Fibroblast of skin of right biceps (primary cell): ENCODE data around the gene NT5E.
A peak's percentile ranks its signal among the peaks of the same experiment; 100 is the strongest.

ENCODE experiments used
- DNase-seq: peaks from one replicate; pipeline ENCODE4 v3.0.0-alpha.2; 2013

The NT5E gene

DNA sequence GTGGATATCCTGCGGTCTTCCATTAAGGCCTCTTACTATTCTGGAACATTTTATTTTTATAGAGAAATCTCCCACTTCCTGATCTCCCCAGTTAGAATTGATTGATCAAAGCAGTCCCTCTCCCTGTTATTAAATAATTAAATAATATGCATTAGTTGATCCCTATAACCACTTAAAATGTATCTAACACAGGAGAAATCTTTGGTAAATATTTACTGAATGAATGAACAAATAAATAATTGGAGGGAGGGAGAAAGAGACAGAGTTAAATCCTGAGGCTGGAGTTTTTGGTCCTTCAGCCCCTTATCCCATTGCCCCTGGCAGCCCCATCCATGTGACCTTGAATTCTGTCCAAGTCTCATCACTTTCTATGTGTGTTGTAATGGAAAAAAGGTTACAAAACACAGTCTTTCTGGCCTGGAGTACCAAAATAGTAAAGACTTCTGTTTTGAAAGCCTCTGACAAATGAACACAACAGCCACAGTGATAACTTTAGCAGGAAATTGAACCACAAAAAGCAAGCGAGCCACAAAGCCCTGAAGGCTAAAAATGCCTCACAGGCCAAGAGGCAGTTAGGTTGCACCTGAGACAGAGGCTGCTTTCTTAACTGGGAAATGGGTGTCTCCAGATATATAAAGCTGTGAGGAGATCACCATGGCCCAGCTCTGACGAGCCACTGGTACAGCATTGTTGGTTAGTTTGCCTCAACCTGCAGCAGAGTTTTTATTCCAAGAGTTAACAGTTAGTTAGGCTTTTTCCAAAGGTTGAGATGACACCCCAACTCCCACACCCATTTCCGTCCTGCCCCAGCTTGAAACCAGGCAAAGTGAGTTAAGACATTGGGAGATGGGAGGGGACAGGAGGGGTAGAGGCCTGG lies 11.3 kb downstream of the NT5E start:
- DNase-seq: peak; percentile 61

- no peak for DNase-seq
Measured at GRCh38 chr6:85461798-85462170, 11.9 kb downstream of the NT5E start.

DNA sequence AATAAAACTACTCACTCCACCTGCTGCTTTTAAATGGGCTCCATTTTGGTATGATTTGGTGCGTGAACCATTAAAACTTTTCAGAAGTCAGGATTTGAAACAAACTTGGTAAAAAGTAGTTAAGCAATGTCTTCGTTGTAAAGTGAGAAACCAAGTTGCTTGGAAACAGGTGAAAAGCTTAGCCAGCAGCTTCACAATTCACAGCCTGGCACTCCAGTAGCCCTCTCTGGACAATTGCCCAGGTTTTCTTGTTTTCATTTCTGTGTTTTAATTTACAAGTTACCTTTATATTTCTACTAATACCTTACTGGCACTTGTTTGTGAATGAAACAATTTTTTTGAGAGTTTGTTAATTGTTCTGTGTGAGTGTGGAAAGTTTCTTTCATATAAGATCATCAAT lies 12.8 kb downstream of the NT5E start:
- DNase-seq: no peak

DNA sequence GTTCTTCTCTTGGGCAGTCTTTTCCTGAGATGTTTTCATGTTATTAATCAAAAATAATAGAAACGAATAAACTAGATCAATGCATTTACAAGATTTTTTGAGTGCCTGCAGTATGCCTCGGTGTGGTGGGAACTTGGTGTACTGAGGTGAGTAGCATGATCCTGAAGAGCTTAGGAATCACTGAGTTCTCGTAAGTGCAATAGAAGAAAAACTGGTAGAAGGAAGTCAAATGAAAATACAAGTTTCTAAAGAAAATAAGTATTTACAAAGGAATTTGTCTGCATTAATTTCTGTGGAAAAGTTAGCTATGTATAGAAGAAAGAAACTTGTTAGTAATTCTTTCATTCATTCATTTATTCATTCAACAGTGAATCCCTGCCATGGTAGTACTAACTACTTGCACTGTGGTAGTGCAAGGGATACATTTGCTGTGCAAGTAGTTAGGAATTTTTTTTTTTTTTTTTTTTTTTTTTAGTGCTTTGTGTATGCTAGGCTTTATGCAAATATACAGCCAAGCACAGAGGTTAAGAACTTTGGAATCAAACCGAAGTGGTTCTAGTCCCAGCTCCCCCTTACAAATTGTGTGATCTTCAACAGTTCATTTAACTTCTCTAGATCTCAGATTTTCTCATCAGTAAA lies 13.9 kb downstream of the NT5E start:
- DNase-seq: no peak

GRCh38 chr6:85464260-85464644 lies 14.4 kb downstream of the NT5E start:
- peak; percentile 99 for DNase-seq

GRCh38 chr6:85464722-85465150 lies 14.9 kb downstream of the NT5E start:
- DNase-seq: peak; percentile 97

- no peak for DNase-seq
Measured at GRCh38 chr6:85465762-85466161, 15.9 kb downstream of the NT5E start.

GRCh38 chr6:85468326-85468725 lies 18.4 kb downstream of the NT5E start:
- DNase-seq: no peak

DNA sequence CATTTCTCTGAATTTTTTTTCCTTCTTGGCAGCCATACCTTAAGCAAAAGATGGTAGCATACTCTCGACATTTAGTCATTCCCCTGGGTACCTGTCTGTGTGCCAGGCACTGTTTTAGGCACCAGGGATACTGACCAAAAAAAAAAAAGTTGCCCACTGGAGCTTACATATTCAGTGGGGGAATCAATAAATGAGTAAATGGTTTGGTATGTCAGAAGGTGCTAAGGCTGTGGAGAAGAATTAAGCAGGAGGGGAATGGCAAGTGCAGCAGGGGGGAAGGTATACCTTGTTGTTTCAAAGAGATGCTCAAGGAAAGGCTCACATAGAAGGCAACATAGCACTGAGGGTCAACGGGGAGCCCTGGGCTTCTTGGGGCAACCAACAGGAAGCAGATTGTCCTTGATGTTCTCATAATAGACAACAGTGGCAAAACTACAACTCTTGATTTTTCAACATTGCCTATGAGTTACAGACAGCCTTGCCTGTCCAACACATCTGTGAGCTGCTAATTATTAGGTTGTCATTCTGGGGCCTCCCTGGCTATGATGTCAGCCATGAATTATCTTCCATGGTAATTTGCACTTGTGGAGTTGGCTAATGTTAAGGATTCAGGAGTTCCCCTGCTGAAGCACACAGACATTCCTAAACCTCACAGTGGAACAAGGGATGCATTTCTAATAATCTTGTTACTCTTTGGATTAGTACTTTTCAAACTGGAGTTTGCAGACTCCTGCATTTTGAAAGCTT lies 19.6 kb downstream of the NT5E start:
- peak; percentile 56 for DNase-seq

DNA sequence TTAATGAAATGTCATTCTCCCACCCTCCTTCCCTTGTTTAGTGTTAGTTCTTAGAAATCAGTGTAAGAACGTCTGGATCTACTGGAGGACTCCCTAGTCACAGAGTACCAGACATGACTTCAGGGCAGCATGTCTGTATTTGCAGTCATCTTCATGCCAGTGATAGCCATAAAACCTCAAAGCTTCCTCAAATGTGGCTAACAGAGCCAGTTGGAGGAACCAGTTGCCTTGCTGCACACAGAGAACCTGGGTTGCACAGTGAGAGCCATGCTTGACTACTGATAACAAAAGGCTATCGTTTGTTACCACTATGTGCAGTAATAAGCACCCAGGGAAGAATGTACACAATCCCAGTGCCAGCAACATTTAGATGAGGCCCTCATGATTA lies 20.1 kb downstream of the NT5E start:
- no peak for DNase-seq

GRCh38 chr6:85472744-85473143 lies 22.9 kb downstream of the NT5E start:
- DNase-seq: peak; percentile 61

DNA sequence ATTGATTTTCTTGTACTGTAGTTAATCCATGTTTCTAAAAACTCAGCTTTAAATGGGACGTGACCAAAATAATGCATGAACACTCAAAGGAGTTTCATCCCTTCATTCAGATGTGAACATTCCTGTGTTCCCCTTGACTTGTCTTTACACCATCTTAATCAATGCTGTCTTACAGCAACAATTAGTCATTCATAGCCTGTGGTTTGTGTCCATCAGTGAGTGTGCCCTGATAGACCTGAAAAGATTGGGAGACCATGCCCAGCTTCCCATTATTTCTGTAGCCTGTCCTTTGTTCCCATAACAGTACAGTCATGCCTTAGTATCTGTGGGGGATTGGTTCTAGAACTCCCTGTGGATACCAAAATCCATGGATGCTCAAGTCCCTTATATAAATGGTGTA lies 23.9 kb downstream of the NT5E start:
- DNase-seq: no peak

- no peak for DNase-seq
Measured at GRCh38 chr6:85476532-85476931, 26.6 kb downstream of the NT5E start.

DNA sequence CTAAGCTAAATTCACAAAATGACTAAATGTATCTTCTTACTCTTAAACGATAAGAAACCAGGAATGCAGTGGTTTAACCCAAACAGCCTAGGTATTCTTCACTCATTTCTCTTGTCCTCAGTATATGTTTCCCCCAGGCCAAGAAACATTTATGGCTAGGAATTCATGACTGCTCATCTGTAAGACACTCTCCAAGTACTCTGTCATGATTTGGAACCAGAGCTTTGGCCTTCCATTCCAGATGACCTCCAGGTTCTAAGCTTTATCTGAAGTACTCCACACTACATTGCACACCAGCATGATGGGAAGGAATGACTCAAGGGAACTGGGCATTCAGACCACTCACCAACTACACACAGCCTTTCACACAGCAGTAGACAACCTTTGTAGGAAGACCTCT lies 29.3 kb downstream of the NT5E start:
- DNase-seq: peak; percentile 29

GRCh38 chr6:85482206-85482904 lies 32.5 kb downstream of the NT5E start:
- peak; percentile 41 for DNase-seq

DNA sequence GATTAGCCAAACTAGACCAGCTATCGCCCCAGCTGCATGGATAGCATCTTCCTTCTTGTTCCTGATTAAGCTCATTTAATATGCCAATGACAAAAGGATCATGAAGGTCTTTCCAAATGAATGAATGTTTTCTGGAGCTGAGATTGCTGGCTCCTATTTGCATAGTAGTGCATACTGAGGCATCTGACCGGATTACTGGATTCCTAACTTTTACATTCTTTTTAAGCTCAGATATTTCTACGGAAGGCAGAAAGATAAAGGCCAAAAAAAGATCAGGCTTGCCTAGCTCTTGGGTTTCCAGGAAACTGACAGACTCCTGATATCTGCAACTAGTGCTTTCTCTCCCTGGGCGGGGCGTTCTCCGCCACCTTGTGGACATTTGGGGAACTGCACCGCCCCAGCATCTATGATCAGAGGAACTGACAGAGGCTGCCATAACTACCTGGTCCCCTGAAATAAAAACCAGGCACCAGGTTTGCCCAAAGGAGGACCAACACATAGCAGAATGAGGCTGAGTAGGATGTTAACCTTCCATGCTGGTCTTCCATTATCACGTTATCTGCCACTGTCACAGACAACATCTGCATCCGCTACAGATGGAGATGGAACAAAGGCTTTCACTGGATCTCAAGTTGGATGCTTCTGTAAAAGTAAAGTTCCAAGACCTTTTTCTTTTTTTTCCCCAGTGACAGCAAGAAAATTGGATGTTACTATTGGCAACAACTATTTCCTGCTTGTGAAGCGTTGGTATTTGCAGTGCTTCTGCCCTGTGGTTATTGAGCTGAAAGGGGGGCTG lies 33.2 kb downstream of the NT5E start:
- DNase-seq: peak; percentile 73

- no peak for DNase-seq
Measured at GRCh38 chr6:85483846-85484245, 34.0 kb downstream of the NT5E start.

GRCh38 chr6:85484948-85485347 lies 35.1 kb downstream of the NT5E start:
- no peak for DNase-seq

DNA sequence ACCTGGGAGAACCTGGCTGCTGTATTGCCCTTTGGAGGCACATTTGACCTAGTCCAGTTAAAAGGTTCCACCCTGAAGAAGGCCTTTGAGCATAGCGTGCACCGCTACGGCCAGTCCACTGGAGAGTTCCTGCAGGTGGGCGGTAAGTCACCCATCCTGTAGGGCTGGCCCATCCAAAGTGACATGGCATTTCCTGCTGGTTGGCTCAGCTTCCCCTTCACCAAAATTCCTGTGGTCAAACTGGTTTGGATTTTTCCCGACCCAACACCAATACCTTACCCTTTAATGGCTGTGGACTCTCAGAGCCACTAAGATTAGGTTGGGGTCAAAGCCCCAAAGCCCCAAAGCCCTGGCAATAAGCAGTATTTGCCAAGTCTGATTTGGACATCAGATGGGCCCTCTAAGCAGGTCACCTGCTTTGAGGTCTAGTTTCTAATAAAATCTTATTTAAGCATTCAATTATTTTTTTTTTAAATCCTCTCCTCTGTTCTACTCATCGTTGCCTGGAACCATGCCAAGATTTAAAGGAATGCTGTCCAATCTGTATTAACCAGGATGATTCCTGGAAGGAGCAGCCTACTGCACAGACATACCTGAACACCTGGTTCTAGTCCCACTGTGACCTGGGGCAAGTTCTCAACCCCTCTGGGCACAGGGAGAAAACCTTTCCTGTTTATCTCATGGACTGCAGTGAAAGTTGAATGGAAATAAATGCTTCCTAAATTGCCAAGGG lies 40.8 kb downstream of the NT5E start:
- DNase-seq: peak; percentile 36

DNA sequence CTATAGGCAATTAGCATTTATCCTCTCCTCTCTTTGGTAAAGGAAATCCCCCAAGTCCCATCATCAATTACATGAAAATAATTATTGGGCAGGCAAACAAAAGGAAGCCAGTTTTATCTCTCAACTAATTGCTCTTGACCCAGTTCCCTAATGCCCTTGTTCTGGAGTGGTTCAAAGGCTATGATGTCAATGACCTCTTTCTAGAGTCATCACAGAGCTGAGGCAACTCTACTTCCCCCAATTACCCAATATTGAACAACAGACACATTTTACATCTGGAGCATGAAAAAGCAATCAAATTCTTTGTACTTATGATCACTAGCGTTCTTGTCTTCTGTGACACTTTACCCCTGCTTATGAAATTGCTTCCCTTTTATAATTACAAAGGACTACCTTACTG lies 43.5 kb downstream of the NT5E start:
- DNase-seq: no peak
